ENCODE measurements around the gene MAT2A. TPM values are rescaled to one million over a fixed set of nuclear protein-coding genes. Genes with fewer than 3 reads are reported as not detected.

The MAT2A gene
- total and polyA plus RNA-seq, 2 of the 8 experiments (the other 6 are each of a cell fraction or from before 2014, with no cell fraction given), result 255 to 307 TPM

GRCh38 chr2:85524336-85524908, 14.5 kb upstream of the MAT2A start:
- WGBS, 2 experiments (ENCODE audit: extremely low coverage in 1 of 2, insufficient coverage in 1 of 2, insufficient read length in 1 of 2, insufficient replicate concordance in 2 of 2, low coverage in 1 of 2, low lambda C conversion rate in 2 of 2, missing lambda C conversion rate in 1 of 2), result 82% methylated on average over 8 of the region's 8 CpGs; no CpG with 5 or more reads in 1 of the 2 experiments
- H3K9ac ChIP-seq (replicated peaks in 1 of 4; ENCODE audit: extremely low read depth in 1 of 4, low read depth in 3 of 4, low read length in 3 of 4), result no peak overlapping the region; a peak in 1 of 7 replicates
- H2BK120ac ChIP-seq (replicated peaks; ENCODE audit: low read depth, low read length), result no peak overlapping the region
- no peak overlapping the region for H2BK20ac ChIP-seq (ENCODE audit: low read length)
- ChIA-PET POLR2A (ENCODE audit: partially characterized antibody) (interaction anchor here (0.6 to 19.1 kb wide), 7 partner anchors 10 to 196 kb away, joined by 3 to 347 read pairs (median 3); partner anchors contain the start of genes MAT2A and TGOLN2), CTCF (ENCODE audit: partially characterized antibody) (interaction anchor here (1.0 to 5.0 kb wide), 6 partner anchors 14 to 153 kb away, joined by 3 to 22 read pairs (median 3); partner anchors contain the start of gene MAT2A)
- H4K5ac ChIP-seq (ENCODE audit: insufficient read length, low read depth, low read length), result no peak overlapping the region
- H2BK15ac ChIP-seq (ENCODE audit: low read length), result no peak overlapping the region
- no peak overlapping the region; the same call in 1 of the 2 replicates for H2BK12ac ChIP-seq (ENCODE audit: low read depth, low read length)
- no peaks in the 10 kb centered on the region; a peak in 1 of 7 replicates for H3K27me3 ChIP-seq (replicated peaks in 1 of 4; ENCODE audit: control insufficient read depth in 3 of 4, extremely low read depth in 1 of 4, insufficient read depth in 3 of 4, low read length in 3 of 4)
- no peak overlapping the region for H3K14ac ChIP-seq (ENCODE audit: insufficient read length)
- H3K18ac ChIP-seq (ENCODE audit: extremely low read depth, low read length), result no peak overlapping the region
- H3K4me3 ChIP-seq (ENCODE audit: extremely low read depth in 1 of 4, insufficient read depth in 2 of 4, low read depth in 3 of 4, low read length in 4 of 4), result no peak overlapping the region
- H2BK5ac ChIP-seq (ENCODE audit: low read depth, low read length), result no peak overlapping the region
- DNase-seq (ENCODE audit: low read depth in 1 of 2, low spot score in 2 of 2) (no peak), FAIRE-seq (no peak)
- no peaks in the 10 kb centered on the region for H3K23me2 ChIP-seq (ENCODE audit: low read depth, low read length)
- H2AK5ac ChIP-seq (ENCODE audit: low read depth, low read length), result no peak overlapping the region
- TF ChIP-seq SAP30 (IDR thresholded peaks at IDR 0.05; ENCODE audit: insufficient read depth, insufficient replicate concordance, low read length) (no peak), EZH2 (IDR thresholded peaks at IDR 0.05; ENCODE audit: low read depth, low read length, severe bottlenecking) (no peak), CBX8 (IDR thresholded peaks at IDR 0.05; ENCODE audit: borderline replicate concordance, low read depth, low read length) (no peak), CEBPB (IDR thresholded peaks at IDR 0.05; ENCODE audit: low read depth, low read length) (no peak), TBP (IDR thresholded peaks at IDR 0.05; ENCODE audit: low read depth, low read length) (no peak), HDAC2 (IDR thresholded peaks at IDR 0.05; ENCODE audit: borderline replicate concordance in 1 of 2, low read depth in 2 of 2, low read length in 2 of 2) (no peak)
- H3K27ac ChIP-seq (ENCODE audit: low read depth, low read length), result no peak overlapping the region
- H3K36me3 ChIP-seq (ENCODE audit: control insufficient read depth in 2 of 4, insufficient read depth in 4 of 4, low read length in 3 of 4), result no peaks in the 10 kb centered on the region
- no peak overlapping the region for H3K23ac ChIP-seq (ENCODE audit: insufficient read length)
- H3K4ac ChIP-seq (replicated peaks; ENCODE audit: insufficient read length, low read depth, low read length), result no peak overlapping the region
- H2AFZ ChIP-seq (ENCODE audit: low read length), result peak overlapping the region; percentile 86
- peaks cover 5 to 12% (median 6%) of the 10 kb centered on the region in 4 experiments; a peak in 5 of 7 replicates for H3K4me1 ChIP-seq (replicated peaks in 1 of 4; ENCODE audit: control insufficient read depth in 3 of 4, insufficient read depth in 4 of 4, low read length in 3 of 4)
- H3K56ac ChIP-seq (replicated peaks; ENCODE audit: insufficient read length, low read depth, low read length), result no peak overlapping the region
- no peak overlapping the region for H4K8ac ChIP-seq (ENCODE audit: extremely low read depth, insufficient read depth, low read length)
- H4K91ac ChIP-seq (replicated peaks; ENCODE audit: insufficient read length, low read length), result no peak overlapping the region
- no peaks in the 10 kb centered on the region for H3K79me2 ChIP-seq (ENCODE audit: control insufficient read depth in 1 of 2, insufficient read depth in 2 of 2, low read length in 2 of 2)
- H4K20me1 ChIP-seq (replicated peaks in 1 of 2; ENCODE audit: control insufficient read depth in 1 of 2, insufficient read depth in 2 of 2, low read length in 2 of 2), result no peaks in the 10 kb centered on the region
- no peaks in the 10 kb centered on the region for H3K79me1 ChIP-seq (ENCODE audit: low read depth, low read length)
- no peaks in the 10 kb centered on the region for H3K9me3 ChIP-seq (ENCODE audit: insufficient read depth in 2 of 2, low read depth in 1 of 2, low read length in 1 of 2)
- no peak overlapping the region for H3K4me2 ChIP-seq (ENCODE audit: insufficient read depth in 1 of 2, low read depth in 2 of 2, low read length in 2 of 2)

Measured in H1 (cell line).